H9 (cell line): ENCODE data around the gene THAP11. TPM values are rescaled to one million over a fixed set of nuclear protein-coding genes. Genes with fewer than 3 reads are reported as not detected.

Source experiments
- DNase-seq: peaks from one replicate; pipeline ENCODE4 v3.0.0-alpha.2; 2017
- H2AFZ ChIP-seq: one replicate; pipeline ENCODE4 v1.6.1; 2013; ENCODE audit warnings: mild to moderate bottlenecking, low read length, control low read depth, moderate library complexity
- H2AK5ac ChIP-seq: 2 replicates; pipeline ENCODE4 v1.6.1; 2013; ENCODE audit warnings: low read length, control low read depth, mixed read lengths; ENCODE audit not compliant: insufficient read length
- H2BK120ac ChIP-seq: one replicate; pipeline ENCODE4 v1.6.1; 2013; ENCODE audit warnings: low read depth, mild to moderate bottlenecking, low read length, control low read depth, inconsistent platforms; ENCODE audit not compliant: poor library complexity, severe bottlenecking
- H2BK12ac ChIP-seq: 2 replicates; pipeline ENCODE4 v1.6.1; 2013; ENCODE audit warnings: low read length, control low read depth, mixed read lengths, low read depth; ENCODE audit not compliant: insufficient read length
- H2BK15ac ChIP-seq: 2 replicates; pipeline ENCODE4 v1.6.1; 2013; ENCODE audit warnings: low read depth, low read length, control low read depth
- H2BK20ac ChIP-seq: one replicate; pipeline ENCODE4 v1.6.1; 2013; ENCODE audit warnings: low read depth, mild to moderate bottlenecking, low read length, control low read depth, inconsistent platforms; ENCODE audit not compliant: poor library complexity, severe bottlenecking
- H2BK5ac ChIP-seq: 2 replicates; pipeline ENCODE4 v1.6.1; 2013; ENCODE audit warnings: low read length, control low read depth, mixed read lengths; ENCODE audit not compliant: insufficient read length
- H3K14ac ChIP-seq: 2 replicates; pipeline ENCODE4 v1.6.1; 2013; ENCODE audit warnings: low read length, control low read depth; ENCODE audit not compliant: insufficient read depth
- H3K18ac ChIP-seq: 2 replicates; pipeline ENCODE4 v1.6.1; 2013; ENCODE audit warnings: low read depth, mild to moderate bottlenecking, mixed read lengths, low read length, control low read depth; ENCODE audit not compliant: insufficient read length
- H3K23ac ChIP-seq: 2 replicates; pipeline ENCODE4 v1.6.1; 2013; ENCODE audit warnings: low read length, control low read depth, mixed read lengths, low read depth; ENCODE audit not compliant: insufficient read length
- H3K23me2 ChIP-seq: 2 replicates; pipeline ENCODE4 v1.6.1; 2013; ENCODE audit warnings: low read depth, mild to moderate bottlenecking, mixed read lengths, low read length, control low read depth; ENCODE audit not compliant: insufficient read length, poor library complexity, severe bottlenecking
- H3K27ac ChIP-seq: 2 replicates; pipeline ENCODE4 v1.5.1; 2013; ENCODE audit warnings: low read length, control low read depth, mixed read lengths, low read depth; ENCODE audit not compliant: insufficient read length
- H3K27me3 ChIP-seq: 2 replicates; pipeline ENCODE4 v1.6.1; 2013; ENCODE audit warnings: low read length, control low read depth, inconsistent platforms; ENCODE audit not compliant: insufficient read depth
- H3K4ac ChIP-seq: 2 replicates; pipeline ENCODE4 v1.6.1; 2013; ENCODE audit warnings: low read depth, mild to moderate bottlenecking, control low read depth, inconsistent platforms, low read length, moderate library complexity
- H3K4me1 ChIP-seq: 2 replicates; pipeline ENCODE4 v1.6.1; 2013; ENCODE audit warnings: low read length, control low read depth, inconsistent platforms; ENCODE audit not compliant: insufficient read depth
- H3K4me2 ChIP-seq: 2 replicates; pipeline ENCODE4 v1.6.1; 2013; ENCODE audit warnings: low read length, control low read depth, mixed read lengths; ENCODE audit not compliant: insufficient read length, insufficient read depth
- H3K56ac ChIP-seq: 2 replicates; pipeline ENCODE4 v1.6.1; 2013; ENCODE audit warnings: low read depth, mild to moderate bottlenecking, mixed read lengths, low read length, control low read depth; ENCODE audit not compliant: insufficient read length
- H3K79me1 ChIP-seq: 2 replicates; pipeline ENCODE4 v1.6.1; 2013; ENCODE audit warnings: low read depth, mild to moderate bottlenecking, moderate library complexity, low read length, control low read depth, inconsistent platforms; ENCODE audit not compliant: insufficient read depth, poor library complexity, severe bottlenecking
- H3K79me2 ChIP-seq: 2 replicates; pipeline ENCODE4 v1.6.1; 2013; ENCODE audit warnings: low read length, control low read depth, inconsistent platforms; ENCODE audit not compliant: insufficient read depth
- H3K9ac ChIP-seq: 2 replicates; pipeline ENCODE4 v1.6.1; 2013; ENCODE audit warnings: low read length, control low read depth, mixed read lengths; ENCODE audit not compliant: insufficient read length; ENCODE audit errors: extremely low read depth
- H3K9me3 ChIP-seq: one replicate; pipeline ENCODE4 v1.6.1; 2013; ENCODE audit warnings: low read depth, low read length, inconsistent platforms; ENCODE audit not compliant: control insufficient read depth
- H3T11ph ChIP-seq: one replicate; pipeline ENCODE4 v1.6.1; 2013; ENCODE audit warnings: mild to moderate bottlenecking, low read length, control low read depth, inconsistent platforms
- H4K20me1 ChIP-seq: one replicate; pipeline ENCODE4 v1.6.1; 2013; ENCODE audit not compliant: control insufficient read depth, insufficient read length, insufficient read depth
- H4K5ac ChIP-seq: 2 replicates; pipeline ENCODE4 v1.6.1; 2013; ENCODE audit warnings: low read depth, mild to moderate bottlenecking, mixed read lengths, low read length, control low read depth; ENCODE audit not compliant: insufficient read length
- H4K8ac ChIP-seq: replicated peaks from 2 replicates; pipeline ENCODE4 v1.6.1; 2013; ENCODE audit warnings: low read length, control low read depth, mixed read lengths, low read depth; ENCODE audit not compliant: insufficient read length
- H4K91ac ChIP-seq: 2 replicates; pipeline ENCODE4 v1.6.1; 2013; ENCODE audit warnings: low read depth, mild to moderate bottlenecking, moderate library complexity, mixed read lengths, low read length, control low read depth; ENCODE audit not compliant: insufficient read length
- H3K27ac Mint-ChIP-seq, 3 experiments: 2 replicates in 2 of 3; 3 replicates in 1 of 3; pipeline ENCODE4 v1.8.0; 2020 to 2021; ENCODE audit warnings: mixed read lengths in 3 of 3, mild to moderate bottlenecking in 1 of 3, moderate library complexity in 1 of 3
- H3K27me3 Mint-ChIP-seq: 2 replicates; pipeline ENCODE4 v1.8.0; 2021; ENCODE audit warnings: low read depth, mild to moderate bottlenecking, moderate library complexity, mixed read lengths
- H3K36me3 Mint-ChIP-seq, 3 experiments: 2 replicates in 2 of 3; 3 replicates in 1 of 3; pipeline ENCODE4 v1.8.0; 2020 to 2021; ENCODE audit warnings: low read depth in 3 of 3, mixed read lengths in 3 of 3; ENCODE audit not compliant: insufficient read depth in 1 of 3
- H3K4me1 Mint-ChIP-seq, 2 experiments: 2 replicates each; pipeline ENCODE4 v1.8.0; 2020; ENCODE audit warnings: mixed read lengths in 2 of 2
- H3K4me3 Mint-ChIP-seq, 2 experiments: 2 replicates in 1 of 2; 3 replicates in 1 of 2; pipeline ENCODE4 v1.8.0; 2020 to 2021; ENCODE audit warnings: mild to moderate bottlenecking in 2 of 2, mixed read lengths in 2 of 2, moderate library complexity in 1 of 2
- H3K9me3 Mint-ChIP-seq, 2 experiments: 2 replicates in 1 of 2; 3 replicates in 1 of 2; pipeline ENCODE4 v1.8.0; 2020; ENCODE audit warnings: mild to moderate bottlenecking in 2 of 2, mixed read lengths in 2 of 2, moderate library complexity in 1 of 2
- WGBS: extraction: QIAGEN DNeasy Blood & Tissue Kit; methylation state at CpG from one replicate; pipeline ENCODE4 v1.1.7; 2013; ENCODE audit warnings: missing lambda C conversion rate, low lambda C conversion rate, mixed read lengths; ENCODE audit not compliant: insufficient read length; ENCODE audit errors: extremely low coverage; 5-methylcytosine and 5-hydroxymethylcytosine counted together
- total RNA-seq: library from RNA; stranded (reverse); gene quantifications from 2 replicates; pipeline ENCODE4 v1.2.1, GENCODE V29; 2021
- TF ChIP-seq, protein P1 (sequence below): fragments of 200-600 bp; sonication (generic); conservative IDR thresholded peaks from 3 replicates; pipeline ENCODE4 v1.8.0; 2021; ENCODE audit warnings: antibody characterized with exemption, mild to moderate bottlenecking

THAP11 gene
- total RNA-seq, 1 experiment from 2014 or later: 48.9 TPM

DNA sequence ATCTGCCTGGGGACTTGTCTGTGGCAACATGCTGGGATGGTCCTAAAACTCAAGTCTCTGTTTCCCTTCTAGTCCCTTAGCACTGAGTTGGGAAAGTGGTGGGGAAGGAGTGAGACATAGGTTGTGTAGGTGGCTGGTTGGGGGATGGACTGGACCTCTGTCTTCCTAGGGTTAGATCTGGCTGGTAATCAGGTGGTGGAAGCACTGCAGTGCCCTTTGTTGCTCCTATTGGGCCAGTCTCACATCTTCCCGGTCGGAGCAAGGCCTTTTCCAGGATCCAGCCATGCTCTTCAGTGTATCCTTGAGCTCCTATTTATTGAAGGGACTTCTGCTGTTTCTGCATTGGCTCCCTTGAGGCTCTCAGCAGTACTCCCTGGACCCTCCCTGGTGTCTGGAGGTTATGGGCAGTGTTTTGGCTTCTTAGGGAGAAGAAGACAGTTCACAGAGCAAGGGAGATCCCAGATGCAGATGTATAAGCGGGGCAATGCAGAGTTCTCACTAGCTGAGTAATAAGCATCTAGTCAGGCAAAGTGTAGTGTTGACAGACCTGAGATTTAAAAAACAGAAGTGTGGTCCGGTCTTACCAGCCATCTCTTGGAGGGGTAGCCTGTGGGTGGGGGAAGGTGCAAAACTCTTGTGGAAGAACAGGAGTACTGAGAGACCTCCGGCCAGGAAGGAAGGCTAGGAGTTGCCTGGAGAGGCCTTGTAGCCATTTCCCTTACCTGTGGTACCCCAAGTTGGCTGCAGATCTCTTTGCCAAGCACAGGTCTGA, 3.4 kb downstream of the THAP11 start:
- no CpG with 5 or more reads among the region's 5 CpGs for WGBS
- Histone ChIP-seq H3K79me2 (peaks cover 20% of the 10 kb centered on the region; the same call in 1 of the 2 replicates), H3K27me3 (no peaks in the 10 kb centered on the region), H3K4ac (no peak overlapping the region), H3K23ac (no peak overlapping the region), H4K5ac (no peak overlapping the region), H3K4me1 (peaks cover 10% of the 10 kb centered on the region; the same call in 1 of the 2 replicates), H2BK5ac (no peak overlapping the region), H3K9me3 (no peaks in the 10 kb centered on the region), H3K18ac (no peak overlapping the region), H4K91ac (no peak overlapping the region), H2BK120ac (no peak overlapping the region), H2BK12ac (no peak overlapping the region), H3K23me2 (peaks cover 14% of the 10 kb centered on the region), H3K4me2 (peak overlapping the region; percentile 82), H2BK15ac (no peak overlapping the region), H2AK5ac (no peak overlapping the region), H3K14ac (no peak overlapping the region), H4K20me1 (no peaks in the 10 kb centered on the region), H3K9ac (peak overlapping the region; percentile 80), H3K27ac (peak overlapping the region; percentile 61), H3K79me1 (no peaks in the 10 kb centered on the region), H4K8ac (no peak overlapping the region), H3K56ac (no peak overlapping the region), H2AFZ (no peak overlapping the region), H2BK20ac (no peak overlapping the region), H3T11ph (no peak overlapping the region)
- no peak for DNase-seq
- Mint-ChIP-seq H3K27ac (peak overlapping the region; percentile 93 to 98 (median 96); a peak in 6 of 7 replicates), H3K4me1 (peaks cover 46 to 52% of the 10 kb centered on the region in 2 experiments), H3K4me3 (peak overlapping the region; percentile 73 to 91), H3K36me3 (peaks cover 9 to 19% (median 11%) of the 10 kb centered on the region in 3 experiments), H3K9me3 (peaks cover 0 to 2% of the 10 kb centered on the region in 2 experiments; a peak in 1 of 5 replicates), H3K27me3 (no peaks in the 10 kb centered on the region)
- TF ChIP-seq, protein P1, sequence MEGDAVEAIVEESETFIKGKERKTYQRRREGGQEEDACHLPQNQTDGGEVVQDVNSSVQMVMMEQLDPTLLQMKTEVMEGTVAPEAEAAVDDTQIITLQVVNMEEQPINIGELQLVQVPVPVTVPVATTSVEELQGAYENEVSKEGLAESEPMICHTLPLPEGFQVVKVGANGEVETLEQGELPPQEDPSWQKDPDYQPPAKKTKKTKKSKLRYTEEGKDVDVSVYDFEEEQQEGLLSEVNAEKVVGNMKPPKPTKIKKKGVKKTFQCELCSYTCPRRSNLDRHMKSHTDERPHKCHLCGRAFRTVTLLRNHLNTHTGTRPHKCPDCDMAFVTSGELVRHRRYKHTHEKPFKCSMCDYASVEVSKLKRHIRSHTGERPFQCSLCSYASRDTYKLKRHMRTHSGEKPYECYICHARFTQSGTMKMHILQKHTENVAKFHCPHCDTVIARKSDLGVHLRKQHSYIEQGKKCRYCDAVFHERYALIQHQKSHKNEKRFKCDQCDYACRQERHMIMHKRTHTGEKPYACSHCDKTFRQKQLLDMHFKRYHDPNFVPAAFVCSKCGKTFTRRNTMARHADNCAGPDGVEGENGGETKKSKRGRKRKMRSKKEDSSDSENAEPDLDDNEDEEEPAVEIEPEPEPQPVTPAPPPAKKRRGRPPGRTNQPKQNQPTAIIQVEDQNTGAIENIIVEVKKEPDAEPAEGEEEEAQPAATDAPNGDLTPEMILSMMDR: no peak
